GM18858 (cell line): Measurements from ENCODE around the gene FOXD4L3.
"Not testable (repeated sequence)": the region's sequence is repeated elsewhere in the genome, so short reads cannot be mapped to it uniquely, and the experiment has no call there.

Experiments used
- ATAC-seq: cut with Tn5 transposase; IDR thresholded peaks from one replicate; pipeline ENCODE4 v1.9.1; 2021; ENCODE audit not compliant: unreplicated experiment

The FOXD4L3 gene

GRCh38 chr9:68302567-68302966 lies at the start of gene FOXD4L3:
Gene FOXD4L3, plus strand, starts transcription at chr9:68302867. Its CDS starts 85 bp downstream, at chr9:68302952.
- not testable (repeated sequence) for ATAC-seq

GRCh38 chr9:68281041-68281440 lies 21.6 kb upstream of the FOXD4L3 start:
- ATAC-seq, result not testable (repeated sequence)

- not testable (repeated sequence) for ATAC-seq
These were observed 1.1 kb downstream of the FOXD4L3 start for GRCh38 chr9:68303771-68304170.

- ATAC-seq, result not testable (repeated sequence)
These were observed 1.5 kb downstream of the FOXD4L3 start for GRCh38 chr9:68304212-68304611.

- not testable (repeated sequence) for ATAC-seq
These were observed 2.1 kb downstream of the FOXD4L3 start for GRCh38 chr9:68304777-68305176.

- not testable (repeated sequence) for ATAC-seq
These were observed 3.1 kb downstream of the FOXD4L3 start for GRCh38 chr9:68305680-68306285.

GRCh38 chr9:68306391-68306964 lies 3.8 kb downstream of the FOXD4L3 start:
- ATAC-seq, result not testable (repeated sequence)

- ATAC-seq, result not testable (repeated sequence)
These were observed 4.5 kb downstream of the FOXD4L3 start for GRCh38 chr9:68307127-68307526.

- ATAC-seq, result not testable (repeated sequence)
These were observed 5.0 kb downstream of the FOXD4L3 start for GRCh38 chr9:68307654-68308053.

- ATAC-seq, result not testable (repeated sequence)
These were observed 8.5 kb downstream of the FOXD4L3 start for GRCh38 chr9:68311208-68311607.

GRCh38 chr9:68318209-68318608 lies 15.5 kb downstream of the FOXD4L3 start:
- ATAC-seq, result not testable (repeated sequence)

- not testable (repeated sequence) for ATAC-seq
These were observed 21.1 kb downstream of the FOXD4L3 start for GRCh38 chr9:68323749-68324148.

GRCh38 chr9:68324518-68324917 lies 21.9 kb downstream of the FOXD4L3 start:
- not testable (repeated sequence) for ATAC-seq

- not testable (repeated sequence) for ATAC-seq
These were observed 26.4 kb downstream of the FOXD4L3 start for GRCh38 chr9:68329106-68329505.

GRCh38 chr9:68330531-68331173 lies 28.0 kb downstream of the FOXD4L3 start:
- not testable (repeated sequence) for ATAC-seq

- ATAC-seq, result not testable (repeated sequence)
These were observed 29.5 kb downstream of the FOXD4L3 start for GRCh38 chr9:68332122-68332521.

- ATAC-seq, result not testable (repeated sequence)
These were observed 33.3 kb downstream of the FOXD4L3 start for GRCh38 chr9:68335935-68336334.

- ATAC-seq, result not testable (repeated sequence)
These were observed 34.1 kb downstream of the FOXD4L3 start for GRCh38 chr9:68336639-68337339.

GRCh38 chr9:68338000-68338399 lies 35.3 kb downstream of the FOXD4L3 start:
- not testable (repeated sequence) for ATAC-seq

GRCh38 chr9:68342265-68343025 lies 39.8 kb downstream of the FOXD4L3 start:
- ATAC-seq, result peak; percentile 85

- not testable (repeated sequence) for ATAC-seq
These were observed 40.6 kb downstream of the FOXD4L3 start for GRCh38 chr9:68343242-68343641.
